Activated T-cell treated with anti-CD3 and anti-CD28 coated beads, Interleukin-2, amount 50 U/mL, for 48 hours (primary cell): ENCODE measurements around the gene MAGI1.

Experiments
- DNase-seq, 2 experiments: peaks; one replicate each; pipeline ENCODE4 v3.0.0-alpha.2; 2020

MAGI1 gene

DNA sequence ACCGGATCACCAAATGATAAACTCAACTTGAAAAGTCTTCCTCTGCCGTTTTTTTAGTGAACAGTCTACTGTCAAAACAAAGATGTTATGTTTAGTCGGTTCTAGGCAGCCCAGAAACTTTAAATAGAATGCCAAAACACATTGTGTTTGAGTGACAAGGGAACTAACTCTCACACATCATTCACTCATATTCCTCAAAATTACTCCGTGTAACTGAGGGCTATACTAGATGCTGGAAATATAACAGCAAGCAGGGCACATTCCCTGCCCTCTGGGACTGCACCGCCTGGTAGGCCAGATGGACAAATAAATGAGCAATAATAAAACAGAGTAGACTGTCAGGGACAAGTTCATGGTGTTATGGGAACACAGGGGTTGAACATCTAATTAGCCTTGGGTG lies 251.4 kb downstream of the MAGI1 start:
- no peak for DNase-seq

DNA sequence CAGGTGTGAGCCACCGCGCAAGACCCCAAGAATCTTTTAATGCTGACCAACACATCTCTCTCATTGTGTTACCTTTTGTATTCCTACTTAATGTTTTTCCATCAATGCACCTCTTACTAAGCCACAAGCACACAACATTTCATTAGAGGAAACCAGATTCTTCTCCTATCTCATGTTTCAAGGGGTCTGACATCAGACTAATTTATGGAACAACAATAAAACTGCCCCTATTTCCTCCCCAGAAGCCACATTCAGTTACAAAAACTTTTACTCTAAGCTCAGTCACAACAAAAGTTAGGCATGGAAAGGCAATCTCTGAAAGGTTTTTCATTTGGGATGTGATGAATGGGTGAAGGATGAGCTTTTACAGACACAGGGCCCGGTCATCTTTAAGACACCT lies 251.8 kb downstream of the MAGI1 start:
- no peak for DNase-seq

DNA sequence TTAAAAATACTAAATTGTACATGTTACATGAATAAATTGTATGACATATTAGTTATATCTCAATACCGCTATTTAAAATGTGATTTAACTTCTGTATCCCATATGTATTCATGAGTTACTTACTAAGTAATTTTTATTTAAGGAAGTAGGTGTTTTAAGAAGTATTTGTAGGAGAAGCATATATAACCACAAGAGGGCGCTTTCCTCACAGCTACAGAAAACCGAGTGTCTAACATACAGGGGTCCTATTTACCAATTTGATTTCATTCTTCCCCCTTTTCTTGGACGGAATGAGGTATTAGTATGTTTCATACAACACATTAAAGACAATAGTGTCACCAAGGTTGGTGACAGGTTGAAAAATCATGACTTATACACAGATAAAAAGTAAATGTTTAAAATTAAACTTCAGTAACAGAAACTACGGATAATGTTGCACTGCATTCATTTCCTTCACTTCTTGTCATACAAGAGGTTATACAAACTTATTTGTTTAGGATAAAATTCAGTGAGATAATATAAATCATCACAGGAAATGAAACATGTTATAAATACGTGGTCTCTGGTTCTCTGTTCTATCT lies 253.6 kb downstream of the MAGI1 start:
- no peak for DNase-seq

DNA sequence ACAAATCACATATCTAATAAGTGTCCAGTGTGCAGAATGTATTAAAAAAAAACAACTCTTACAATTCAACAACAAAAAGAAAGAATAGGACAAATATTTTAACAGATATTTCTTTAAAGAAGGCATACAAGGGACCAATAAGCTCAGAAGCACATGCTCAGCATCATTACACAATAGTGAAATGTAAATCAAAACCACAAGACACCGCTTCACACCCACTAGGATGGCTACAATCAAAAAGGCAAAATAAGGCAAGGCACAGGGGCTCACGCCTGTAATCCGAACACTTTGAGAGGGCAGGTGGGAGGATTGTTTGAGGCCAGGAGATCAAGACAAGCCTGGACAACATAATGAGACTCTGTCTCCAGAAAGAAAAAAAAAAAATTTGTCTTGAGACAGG lies 255.6 kb downstream of the MAGI1 start:
- no peak for DNase-seq

DNA sequence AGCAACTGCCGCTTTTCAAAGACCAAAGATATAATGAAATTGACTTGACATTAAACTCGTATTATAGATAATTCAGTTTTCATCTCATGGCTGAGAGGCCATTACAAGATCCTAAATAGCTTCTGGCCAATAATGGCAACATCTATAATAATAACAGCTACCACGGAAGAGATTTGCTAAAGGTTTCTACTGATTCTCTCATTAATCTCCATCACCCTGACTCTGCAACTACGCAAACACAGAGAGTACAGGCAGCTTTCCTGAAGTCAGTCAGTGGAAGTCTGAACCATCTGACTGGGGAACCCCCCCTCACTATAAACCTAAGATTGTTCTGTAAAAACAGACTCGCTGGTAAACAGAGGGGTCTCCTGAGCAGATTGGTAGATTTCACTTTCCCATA lies 257.1 kb downstream of the MAGI1 start:
- no peak for DNase-seq

DNA sequence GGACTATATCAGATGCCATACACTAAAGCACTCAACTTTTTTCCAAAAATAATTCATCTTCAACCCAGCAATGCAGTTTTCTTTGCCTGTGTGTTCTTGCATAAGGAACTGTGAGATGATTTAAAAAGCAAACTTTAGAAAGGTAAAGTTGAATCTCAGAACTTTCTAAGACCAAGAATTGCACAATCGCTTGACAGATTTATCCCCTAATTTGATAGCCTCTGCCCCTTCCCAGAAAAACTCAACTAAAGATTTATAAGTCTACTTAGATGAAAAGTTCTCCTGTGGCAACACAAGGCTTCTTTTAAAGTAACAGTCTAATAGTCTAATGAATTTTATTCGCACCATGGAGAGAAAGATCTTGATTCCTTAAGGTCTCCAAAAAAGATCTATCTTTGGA lies 259.3 kb downstream of the MAGI1 start:
- no peak for DNase-seq

DNA sequence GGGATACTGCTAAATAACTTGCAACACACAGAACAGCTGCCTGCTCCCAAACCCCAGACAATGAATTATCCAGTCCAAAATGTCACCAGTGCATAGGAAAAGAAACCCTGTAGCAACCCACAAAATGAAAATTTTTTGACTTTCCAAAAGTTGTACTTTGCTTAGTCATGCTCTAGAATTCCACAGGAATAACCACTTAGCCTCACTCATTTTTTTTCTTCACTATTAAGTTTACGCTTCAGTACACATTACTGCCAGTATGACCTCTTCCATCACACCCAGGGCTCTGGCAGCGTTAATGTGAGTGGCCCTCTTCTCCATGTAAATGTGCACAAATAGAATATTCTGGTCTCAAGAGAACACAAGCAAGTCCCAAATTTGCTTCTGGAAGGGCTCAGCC lies 259.8 kb downstream of the MAGI1 start:
- no peak for DNase-seq

DNA sequence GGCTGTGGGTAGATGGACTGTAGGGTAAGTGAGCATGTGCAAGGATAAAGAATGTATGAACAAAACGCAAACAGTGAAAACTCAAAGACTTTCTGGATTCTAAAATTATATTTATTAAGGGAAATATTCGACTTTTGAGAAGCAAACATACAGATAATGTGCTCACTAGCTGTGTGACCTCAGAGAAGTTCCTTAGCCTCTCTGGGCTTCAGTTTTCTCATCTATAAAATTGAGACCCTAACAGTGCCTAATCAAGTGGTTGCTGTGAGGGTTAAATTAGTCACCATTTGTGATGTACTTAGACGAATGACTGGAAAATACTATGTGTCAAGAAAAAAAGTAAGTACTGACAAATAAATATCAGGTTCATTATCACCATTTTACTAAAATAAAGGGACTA lies 261.7 kb downstream of the MAGI1 start:
- no peak for DNase-seq

DNA sequence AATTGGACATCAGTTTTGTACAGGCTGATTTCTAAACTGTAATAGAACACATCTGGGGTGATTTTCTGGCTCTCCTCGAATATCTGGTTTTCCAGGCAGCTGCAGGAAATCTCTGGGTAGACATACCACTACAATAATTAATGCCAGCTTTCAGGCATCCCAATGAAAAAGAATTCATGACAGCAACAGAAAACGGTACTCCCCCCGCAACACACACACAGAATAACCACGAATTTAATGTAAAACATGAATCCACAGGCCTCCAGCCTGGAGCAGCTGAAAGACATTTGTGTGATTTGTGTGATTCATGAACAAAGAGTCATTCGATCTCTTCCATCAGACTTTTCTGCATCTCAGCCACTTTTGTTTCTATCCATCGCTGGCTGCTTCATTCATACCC lies 262.2 kb downstream of the MAGI1 start:
- no peak for DNase-seq

DNA sequence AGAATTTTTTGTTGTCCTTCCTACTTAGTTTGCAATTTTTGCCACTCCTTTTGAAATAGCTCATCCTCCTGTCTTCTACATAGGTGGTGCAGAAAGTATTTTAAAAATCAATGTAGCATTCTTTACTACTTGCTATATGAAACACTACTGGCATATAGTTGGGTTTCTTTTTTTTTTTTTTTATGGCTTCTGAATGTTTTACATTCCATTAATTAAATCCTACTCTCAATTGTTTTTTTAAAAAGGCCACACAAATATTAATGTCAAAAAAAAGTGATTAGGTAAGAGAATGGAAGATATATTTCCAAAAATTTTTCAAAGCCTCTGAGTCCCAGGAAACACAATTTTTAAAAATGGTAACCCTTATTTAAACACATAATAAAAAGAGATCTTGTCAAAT lies 262.6 kb downstream of the MAGI1 start:
- no peak for DNase-seq

DNA sequence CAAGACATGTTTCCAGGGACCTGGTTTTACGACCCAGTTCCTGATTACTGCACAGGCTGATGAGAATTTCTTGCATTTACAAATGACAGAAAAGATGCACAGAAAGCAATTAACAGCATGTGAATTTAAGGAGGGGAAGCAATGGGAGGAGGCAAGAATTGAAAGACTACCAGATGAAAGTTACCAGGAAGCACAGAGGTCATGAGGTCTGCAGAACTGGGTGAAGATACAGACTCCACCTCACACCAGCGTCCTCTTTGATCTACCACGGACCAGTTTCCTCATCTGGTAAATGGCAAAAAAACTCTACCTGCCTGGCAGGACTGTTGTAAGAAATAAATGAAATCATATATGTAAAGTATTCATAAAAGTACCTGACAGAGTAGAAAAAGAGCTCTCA lies 266.0 kb downstream of the MAGI1 start:
- DNase-seq, result no peak

DNA sequence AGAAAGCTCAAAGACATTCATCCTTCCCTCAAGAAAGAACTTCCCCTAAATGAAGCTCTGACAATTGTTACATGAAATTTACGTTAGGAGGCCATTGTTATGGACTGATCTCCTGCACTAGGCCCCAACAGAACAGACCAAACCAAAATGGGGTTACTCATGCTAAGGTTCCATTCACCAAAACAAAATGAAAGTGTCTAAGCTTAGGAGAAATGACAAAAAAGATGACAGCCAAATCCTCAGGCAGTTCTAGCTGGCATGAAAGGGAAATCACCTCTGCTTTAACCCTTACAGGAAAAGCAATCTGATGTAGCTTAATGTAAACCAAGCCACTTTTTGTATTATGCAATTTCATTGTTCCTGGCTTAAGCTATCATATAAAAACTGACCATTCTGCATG lies 271.2 kb downstream of the MAGI1 start:
- no peak for DNase-seq

DNA sequence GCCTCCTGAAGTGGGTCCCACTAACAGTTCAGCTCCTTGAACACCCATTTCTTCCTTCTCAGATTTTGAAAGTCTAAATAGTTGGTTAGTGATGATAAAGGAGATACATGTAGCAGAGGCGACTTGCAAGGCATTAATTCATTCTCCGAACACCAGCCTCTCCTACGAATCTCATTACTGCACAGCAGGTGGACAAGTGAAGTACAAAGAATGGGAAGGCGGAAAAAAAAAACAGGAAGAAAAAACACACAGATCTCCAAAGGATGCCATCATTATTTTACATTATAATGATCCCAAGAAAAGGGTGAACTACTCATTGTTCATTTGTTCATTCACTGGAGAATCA lies 276.5 kb downstream of the MAGI1 start:
- no peak for DNase-seq

DNA sequence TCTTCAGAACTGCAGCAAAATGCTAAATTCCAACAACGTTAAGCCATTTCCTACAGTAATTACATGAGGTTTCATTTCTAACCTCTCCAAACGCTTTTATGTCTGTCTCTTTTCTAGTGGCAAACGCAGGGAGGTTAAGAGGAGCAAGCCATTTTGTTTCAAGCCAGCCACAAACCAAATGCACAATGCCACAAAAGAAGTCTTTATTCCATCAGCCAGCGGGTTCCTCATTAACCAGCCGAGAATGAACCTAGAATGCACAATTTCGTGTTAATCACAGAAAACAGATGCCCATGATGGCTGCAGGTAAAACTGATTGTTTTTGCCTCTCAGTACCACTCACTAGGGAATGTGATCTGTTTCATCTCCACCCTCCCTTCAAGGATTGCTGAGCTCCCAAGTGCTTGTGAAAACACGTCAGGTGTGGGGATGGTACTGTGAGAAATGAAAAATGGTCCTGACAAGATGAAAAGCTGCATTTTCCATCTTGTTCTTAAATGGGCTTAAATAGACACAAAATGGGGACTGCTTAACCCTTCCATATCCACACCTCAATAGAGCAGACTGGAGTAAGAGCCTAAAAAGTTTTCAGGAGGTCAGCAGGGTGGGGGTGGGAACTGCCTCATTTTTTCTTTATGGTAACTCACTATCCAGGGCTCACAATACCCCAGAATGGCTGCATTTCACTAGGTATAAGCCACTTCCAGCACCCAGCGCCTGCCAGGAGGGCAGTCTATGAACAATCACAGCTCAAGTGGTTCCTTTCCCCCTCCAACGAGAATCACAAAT lies 277.1 kb downstream of the MAGI1 start:
- DNase-seq, result no peak

DNA sequence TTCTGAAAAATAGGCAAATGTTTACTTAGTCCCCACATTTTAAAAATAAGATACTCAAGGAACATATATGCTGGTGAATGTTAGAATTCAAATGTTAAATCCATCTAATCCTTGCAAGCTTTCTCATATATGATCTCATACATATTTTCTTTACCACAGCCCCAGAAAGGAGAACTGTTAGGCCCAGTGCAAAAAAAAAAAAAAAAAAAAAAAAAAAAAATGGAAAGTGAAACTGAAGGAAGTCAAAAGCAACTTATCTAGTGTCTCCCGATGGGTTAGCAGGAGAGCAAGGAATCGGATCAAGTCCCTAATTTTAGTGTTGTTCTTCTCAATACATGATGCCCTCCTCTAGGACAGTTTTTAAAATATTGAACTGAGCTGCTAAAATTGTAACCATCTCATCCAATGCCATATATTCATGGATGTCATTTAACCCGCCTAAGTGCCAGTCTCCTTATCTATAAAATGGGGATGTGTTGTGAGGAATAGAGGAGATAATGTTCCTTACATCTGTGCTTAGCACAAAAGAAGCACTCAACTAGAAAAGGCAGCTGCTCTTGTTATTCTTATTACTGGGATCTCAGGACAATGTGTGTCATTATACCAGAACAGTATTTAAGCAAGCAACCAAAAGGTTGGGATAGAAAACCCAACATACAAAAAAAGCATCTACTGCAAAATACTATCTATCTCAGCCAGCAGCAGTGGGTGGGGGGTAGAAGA lies 279.7 kb downstream of the MAGI1 start:
- DNase-seq, result no peak

DNA sequence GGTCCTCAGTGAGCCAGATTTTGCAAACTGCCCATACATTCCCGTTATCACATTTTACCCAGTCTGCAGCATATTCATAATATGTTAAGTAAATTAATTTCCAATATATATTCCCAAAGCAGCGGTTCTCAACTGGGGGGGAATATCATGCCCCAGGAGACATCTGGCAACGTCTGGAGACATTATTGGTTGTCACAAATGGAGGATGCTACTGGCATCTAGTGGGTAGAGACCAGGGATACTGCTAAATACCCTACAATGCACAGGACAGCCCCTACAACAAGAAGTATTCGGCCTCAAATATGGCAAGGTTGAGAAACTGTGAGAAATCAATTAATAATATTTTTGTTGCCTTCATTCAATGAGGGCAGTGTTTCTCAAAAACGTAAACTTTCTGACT lies 280.3 kb downstream of the MAGI1 start:
- DNase-seq, result no peak

DNA sequence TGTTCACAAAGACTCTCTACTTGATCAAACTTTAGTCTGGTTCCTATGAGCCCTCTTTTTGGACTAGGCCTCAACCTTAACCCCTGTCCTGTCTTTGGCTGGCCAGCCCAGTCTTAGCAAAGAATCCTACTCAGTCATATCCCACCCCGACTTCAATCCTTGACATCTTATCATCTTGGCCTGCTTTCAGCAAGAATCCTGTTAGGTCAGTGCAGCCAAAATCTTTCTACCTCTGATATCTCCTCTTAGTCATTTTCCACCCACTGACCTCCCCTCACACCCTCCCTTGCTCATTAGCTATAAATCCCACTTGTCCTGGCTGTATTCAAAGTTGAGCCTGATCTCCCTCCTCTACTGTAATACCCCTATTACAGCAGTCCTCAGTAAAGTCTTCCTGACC lies 286.1 kb downstream of the MAGI1 start:
- DNase-seq, result no peak

DNA sequence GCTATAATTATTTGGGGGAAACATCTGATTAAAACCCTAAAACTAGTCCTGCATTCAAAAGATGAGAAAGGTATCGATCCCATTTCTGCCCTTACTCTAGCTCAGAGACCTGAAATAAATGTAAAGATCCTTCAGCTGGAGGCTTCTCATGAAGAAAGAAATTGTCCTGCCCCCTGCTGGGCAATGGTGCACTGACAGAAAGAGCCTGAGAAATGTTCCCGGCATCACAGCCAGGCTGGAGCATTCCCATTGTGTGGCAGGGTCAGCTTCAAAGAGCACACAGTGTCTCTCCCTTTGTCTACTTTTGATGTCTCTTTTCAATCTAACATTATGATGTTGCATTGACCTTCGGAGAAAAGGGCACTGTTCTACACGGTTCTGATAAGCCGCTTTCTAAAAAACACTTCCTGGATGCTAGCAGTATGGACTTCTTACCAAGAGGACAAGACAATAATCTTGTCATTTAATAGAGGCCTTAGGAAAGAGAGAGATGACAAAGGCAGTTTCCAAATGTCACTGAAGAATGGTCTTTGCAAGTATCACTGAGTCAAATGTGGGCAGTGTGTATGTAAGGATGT lies 287.5 kb downstream of the MAGI1 start:
- peak; percentile 17 to 26 for DNase-seq

DNA sequence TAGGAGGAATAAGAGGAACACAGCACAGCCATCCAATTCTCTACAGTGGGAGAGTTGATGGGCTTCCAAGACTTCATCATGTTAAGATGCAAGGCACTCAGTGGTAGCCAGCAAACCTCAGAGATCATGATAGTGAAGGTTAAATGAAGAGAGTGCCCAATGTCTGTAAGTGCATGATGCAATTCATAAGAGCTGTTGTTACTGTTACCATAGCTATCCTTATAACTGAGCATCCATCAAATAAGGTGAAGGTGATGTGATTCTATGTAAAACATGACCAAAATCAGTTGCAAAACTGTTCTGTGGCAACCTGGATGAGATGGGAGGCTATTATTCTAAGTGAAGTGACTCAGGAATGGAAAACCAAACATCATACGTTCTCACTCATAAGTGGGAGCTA lies 289.7 kb downstream of the MAGI1 start:
- DNase-seq, result no peak

DNA sequence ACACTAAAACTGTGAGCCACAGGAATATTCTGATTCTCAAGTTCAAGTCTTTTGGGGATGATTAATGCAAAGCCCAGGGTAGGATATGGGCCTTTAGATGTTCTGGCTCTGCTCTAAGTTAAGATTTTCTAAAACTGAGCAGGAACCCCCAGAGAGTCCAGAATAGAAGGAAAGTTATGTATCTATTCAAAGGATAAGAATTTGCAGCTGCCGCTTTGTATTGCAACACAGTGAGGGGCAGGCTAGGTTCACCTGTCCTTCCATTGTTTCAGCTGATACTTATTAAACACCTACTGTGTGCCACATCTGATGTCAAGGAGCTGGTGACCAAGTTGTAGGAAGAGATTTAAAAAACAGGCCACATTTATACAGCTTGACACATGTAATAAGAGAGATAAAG lies 290.4 kb downstream of the MAGI1 start:
- DNase-seq, result no peak

DNA sequence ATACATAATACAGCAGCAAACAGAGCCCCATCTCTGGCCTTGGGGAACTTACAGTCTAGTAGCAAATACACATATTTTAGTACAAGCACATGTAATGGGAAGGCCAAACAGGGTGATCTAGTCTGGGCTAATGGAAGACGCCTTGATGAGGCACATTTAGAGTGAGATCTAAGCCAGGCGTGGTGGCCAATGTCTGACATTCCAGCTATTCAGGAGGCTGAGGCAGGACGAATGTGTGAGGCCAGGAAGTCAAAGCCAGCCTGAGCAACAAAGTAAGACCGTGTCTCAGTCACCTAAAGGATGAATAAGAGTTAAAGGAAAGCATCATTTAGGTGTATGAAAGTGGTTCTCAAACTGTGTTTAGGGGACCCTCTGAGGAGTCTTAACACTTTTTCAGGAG lies 291.9 kb downstream of the MAGI1 start:
- DNase-seq, result no peak

DNA sequence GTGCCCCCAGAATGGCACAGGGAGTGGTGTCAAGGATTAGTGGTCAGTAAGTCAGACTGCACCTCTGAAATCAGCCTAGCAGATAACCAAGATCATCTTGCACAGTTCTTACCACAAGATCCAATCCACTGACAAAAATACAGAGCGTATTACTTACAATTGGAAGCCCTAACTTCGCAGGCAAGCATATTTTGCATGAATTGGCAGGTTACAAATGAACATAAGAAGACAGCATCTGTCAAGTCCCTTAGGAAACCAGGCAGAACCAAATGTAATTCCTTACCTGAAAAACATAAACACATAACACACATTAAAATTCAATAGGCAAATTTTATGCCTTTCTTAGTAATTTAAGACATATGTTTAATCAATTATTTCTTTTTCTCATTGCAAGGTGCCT lies 293.4 kb downstream of the MAGI1 start:
- no peak for DNase-seq

DNA sequence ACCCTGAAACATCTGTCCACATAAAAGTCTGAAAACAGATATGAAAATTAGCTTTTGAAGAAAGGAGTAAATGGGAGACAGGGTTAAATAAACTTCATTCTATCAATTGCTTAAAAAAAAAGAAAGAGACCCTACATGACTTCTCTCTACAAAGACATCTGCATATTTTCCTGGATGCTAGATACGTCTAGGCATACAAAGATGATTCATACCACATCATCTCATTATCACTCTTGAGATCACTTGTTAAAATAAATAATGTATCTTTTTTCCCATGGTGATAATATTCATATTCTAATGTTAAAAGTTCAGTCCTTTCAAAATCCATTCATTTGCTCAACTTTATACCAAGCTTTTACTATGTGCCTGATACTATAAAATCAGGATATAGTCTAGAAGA lies 295.8 kb downstream of the MAGI1 start:
- DNase-seq, result no peak

DNA sequence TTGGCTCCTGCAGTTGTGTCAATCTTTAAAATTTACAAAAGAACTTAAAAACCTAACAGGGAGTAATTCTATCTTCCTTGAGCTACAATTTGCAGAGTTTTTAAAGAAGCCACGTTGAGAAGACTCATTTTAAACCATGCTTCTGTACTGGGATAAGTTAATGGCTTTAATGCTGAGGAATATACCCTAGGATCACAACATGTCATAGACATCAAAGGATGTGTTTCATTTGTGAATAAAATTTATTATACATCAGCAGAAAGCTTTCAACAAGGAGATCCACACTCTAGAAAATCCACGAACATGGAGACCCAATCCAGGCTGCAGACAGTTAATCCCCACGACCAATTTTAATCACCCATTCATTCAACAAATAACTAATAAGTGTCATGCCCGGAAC lies 297.2 kb downstream of the MAGI1 start:
- DNase-seq, result no peak
